HG02759 (cell line): ENCODE results near the gene RPTOR.

Source experiments
- ATAC-seq: cut with Tn5 transposase; IDR thresholded peaks from one replicate; pipeline ENCODE4 v1.9.1; 2021; ENCODE audit warnings: mild to moderate bottlenecking, moderate library complexity; ENCODE audit not compliant: unreplicated experiment

Gene RPTOR

DNA sequence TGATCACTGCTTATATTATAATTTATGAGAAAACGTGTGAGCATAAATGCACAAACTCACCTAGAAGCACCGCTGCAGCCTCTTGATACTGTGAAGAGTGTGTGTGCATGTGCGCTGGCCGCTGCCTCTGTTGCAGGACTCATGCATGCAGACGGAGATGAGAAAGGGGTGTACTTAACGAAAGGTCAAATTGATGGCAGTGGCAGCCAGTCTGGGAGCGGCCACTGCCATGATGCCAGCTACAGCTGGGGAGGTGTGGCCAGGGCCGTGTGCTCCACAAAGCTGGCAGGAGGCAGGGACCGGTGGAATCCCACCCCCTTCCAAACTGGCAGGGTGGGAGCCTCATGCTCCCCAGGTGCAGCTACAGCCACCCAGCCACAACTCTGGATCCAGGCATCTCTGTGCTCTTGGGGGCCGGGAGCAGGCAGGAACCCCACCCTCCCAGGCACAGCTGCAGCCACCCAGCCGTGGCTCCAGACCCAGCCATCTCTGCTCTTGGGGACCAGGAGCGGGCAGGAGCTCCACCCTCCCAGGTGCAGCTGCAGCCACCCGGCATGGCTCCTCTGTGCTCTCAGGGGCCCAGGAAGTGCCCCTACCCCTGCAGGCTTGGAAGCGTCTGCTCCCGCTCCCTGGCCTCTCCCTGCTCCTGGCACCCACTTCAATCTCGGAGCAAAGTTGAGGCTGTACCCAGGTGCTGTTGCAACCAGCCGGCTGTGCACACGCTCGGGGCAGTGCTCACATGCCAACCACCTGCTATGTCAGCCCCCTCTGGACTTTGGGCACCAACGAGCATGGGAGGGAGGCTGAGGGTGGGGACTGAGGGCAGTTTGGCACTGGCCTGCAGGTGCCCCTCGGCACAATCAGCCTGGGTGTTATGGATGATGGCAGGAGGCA is 369.5 kb downstream of the RPTOR start:
- no peak for ATAC-seq

DNA sequence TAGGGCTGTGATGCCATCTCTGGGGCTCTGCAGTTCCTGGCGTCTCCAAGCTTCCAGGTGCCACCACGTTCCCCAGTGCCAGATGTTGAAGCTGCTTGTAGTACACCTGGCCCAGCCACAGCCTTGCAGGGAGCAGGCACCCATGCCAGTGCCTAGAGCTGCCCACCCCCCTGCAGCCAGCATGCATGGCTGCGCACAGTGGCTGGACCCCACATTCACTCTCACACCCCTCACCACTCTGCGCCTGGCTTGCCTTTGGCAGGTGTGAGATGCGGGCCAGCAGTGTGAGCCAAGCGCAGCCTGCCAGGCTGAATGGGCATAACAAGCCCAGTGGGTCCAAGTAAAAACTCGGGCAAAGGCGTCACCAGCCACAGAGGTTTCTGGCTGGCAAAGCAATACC is 371.6 kb downstream of the RPTOR start:
- ATAC-seq: no peak

DNA sequence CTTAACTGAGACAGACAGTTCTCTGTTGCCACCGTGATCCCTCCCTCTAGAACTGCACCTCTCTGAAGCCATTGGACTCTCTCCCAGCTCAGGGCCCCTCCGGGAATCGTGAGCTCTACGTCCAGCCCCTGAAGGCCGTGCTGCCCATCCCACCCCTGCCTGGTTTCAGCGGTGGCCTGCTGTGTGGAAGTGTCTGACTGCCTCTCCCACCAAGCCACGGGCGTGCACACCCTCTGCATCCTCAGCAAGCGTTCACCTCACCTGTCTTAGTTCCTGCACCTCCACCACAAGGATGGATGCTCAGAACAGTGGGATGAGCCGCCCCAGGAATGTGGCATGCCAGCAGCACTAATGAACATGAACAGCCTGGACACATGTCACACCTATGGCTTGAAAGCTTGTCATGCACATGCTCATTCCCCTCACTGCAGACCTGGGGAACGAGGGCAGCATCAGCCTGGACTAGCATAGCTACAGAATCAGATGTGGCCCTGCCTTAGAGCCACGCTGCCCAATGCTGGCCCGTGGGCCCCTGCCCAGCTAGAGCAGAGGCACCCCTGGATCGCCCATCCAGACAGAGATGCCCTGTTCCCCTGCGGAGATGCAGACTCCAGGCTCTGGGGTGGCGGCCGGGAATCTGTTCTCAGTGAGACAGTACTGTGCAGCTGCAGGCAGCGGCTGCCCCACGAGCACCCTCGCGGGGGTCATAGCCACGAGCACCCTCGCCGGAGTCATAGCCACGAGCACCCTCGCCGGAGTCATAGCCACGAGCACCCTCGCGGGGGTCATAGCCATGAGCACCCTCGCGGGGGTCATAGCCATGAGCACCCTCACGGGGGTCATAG is 373.3 kb downstream of the RPTOR start:
- ATAC-seq: no peak

DNA sequence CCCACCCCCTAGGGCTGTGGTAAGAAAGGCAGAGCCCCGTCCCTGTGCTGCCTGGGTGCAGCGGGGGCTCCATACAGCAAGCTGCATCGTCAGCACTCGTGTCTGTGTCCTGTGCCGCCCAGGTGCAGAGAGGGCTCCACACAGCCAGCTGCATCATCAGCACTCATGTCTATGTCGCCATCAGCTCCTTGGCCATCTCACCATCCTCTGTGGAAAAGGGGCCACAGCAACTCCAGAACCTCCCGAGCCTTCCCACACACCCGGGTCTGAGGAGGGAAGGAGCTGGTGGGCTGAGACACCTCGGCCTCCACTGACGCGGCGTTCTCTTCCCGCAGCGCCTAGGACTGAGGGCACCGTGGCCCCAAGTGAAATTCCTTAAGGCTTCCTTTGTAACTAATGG is 374.1 kb downstream of the RPTOR start:
- no peak for ATAC-seq

DNA sequence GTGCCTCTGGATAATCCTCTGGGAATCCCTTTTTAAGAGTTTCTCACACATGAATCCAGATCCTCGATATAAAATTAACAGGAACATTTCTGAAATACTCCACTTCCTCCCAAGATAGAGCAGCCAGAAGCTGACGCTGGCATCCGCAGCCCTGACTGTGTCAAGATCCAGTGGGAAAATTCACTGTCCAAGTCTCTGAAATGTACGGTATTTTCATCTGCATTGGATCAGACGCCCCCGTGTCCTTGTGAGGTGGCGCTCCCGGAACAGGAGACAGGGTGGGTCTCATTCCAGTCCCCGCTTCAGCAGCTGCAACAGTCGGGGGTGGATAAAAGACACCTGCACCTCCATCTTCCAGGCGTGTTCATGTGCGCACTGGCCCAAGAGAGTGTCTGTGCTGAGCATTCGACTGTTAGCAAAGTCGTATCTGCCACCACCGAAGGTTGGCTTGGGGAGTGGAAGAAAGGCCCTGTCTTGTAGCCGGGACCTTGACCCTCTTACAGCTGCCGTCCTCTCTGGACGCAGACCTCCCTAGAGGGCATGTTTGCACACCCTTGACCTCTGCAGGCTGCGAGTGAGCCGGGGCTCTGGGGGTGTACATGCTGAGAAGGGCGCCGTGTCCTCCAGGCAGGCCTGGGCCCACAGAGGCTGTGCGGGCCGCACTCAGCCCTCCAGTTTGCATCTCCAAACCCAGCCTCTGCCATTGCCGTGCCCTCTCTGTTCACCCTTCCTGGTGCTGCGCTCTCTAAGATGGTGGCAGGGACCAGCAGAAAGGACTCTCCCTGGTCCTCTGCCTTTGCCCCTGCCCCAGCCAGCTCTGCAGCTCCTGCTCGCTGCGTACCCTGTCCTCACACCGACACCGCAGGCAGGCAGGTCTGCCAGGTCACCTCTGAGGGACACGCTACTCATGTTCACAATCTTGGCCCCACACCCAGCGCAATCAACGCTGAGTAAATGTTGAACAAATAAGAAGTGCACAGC is 375.0 kb downstream of the RPTOR start:
- no peak for ATAC-seq

DNA sequence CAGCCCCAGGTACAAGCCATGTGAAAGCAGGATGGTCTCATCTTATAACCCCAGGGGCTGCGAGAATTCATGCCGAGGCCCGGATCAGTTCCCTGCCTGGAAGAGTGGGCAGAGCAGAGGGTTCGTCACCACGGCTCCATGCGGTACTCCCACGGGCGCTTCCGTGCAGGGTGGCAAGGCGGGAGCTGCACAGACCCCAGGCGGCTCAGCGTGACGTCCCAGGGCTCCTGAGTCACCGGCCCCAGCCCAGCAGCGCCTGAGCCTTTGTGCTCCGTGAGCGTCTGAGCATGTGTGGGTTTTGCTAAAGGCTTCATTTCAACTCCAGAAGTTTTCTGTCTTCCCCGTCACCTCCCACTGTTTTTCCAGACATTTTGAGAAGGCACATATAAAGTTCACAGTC is 375.8 kb downstream of the RPTOR start:
- no peak for ATAC-seq

DNA sequence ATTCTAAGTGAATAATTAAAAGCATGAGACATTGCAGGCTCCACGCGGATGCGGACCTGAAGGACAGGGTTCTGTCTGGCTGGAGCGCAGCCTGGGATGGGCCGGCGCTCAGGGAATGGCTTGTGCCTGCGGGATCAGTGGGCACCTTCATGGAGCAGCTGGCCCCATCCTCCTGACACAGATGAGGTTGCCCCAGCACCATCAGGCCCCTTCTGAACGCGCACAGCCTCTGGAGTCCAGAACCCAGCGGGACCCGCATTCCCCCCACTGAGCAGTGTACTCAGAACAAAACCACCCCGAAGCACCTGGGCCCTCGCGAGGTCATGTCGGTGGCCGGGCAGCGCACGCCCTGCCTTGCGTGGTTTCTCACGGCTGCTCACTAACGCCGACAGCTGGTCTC is 376.5 kb downstream of the RPTOR start:
- ATAC-seq: no peak

DNA sequence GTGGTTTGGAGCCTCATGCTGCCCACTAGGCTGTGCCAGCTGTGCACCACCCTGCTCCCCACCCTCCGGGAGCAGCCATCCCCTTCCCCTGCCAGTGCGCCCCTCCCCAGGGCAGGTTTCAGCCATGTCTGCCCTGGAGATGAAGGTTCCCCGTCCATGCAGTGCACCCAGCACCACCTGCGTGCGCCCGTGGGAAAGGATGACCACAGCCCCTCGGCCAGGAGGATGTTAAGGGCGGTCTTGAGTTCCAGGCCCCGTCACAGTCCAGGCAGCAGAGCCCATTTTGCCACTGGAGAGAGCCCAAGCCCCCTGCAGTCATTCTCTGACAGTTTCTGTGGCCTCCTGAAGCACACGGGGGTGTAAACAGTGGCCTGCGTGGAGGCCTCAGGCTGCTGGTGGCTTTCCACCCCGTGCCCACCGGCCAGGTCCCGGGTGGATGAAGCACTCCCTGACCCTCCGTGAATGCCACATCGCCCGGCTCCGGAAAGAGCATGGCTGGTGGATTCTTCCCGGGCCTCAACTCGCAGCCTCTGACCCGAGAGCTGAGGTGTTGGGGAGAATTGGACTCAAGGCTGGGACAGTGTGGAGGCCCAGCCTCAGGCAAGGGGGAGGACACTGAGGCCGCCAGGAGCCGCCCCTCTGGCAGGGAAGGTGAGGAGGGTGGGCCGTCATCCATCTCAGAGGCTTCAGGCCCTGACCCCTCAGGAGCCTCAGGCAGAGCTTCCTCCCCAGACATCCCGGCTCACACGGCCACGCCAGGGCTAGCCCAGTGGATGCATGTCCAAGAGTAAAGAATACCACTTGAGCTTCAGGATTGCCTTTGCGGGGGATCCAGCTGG is 377.3 kb downstream of the RPTOR start:
- no peak for ATAC-seq

DNA sequence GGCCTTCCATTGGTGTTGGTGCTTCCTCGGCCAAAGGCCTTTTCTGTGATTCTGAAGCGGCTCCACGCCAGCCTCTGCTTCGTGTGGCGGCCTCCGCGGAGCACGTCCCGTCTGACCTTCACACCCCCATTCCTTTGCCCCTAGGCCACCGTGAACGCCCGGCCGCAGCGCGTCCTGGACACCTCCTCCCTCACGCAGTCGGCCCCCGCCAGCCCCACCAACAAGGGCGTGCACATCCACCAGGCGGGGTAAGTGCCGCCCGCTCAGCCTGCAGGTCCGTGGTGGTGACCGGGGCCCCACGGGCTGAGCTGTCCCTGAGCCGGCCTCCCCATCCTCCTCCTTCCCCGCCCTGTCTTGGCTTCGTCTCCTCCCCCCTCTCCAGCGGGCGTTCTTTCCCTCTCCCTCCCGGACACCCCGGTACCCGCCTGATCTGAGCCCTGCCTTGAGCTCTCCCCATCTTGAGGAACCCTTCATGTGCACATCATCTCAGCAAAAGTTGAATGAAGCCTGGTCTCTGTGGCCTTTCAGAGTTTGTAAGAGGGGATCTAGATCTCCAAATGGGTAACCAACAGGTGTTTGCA is 378.0 kb downstream of the RPTOR start:
- no peak for ATAC-seq

DNA sequence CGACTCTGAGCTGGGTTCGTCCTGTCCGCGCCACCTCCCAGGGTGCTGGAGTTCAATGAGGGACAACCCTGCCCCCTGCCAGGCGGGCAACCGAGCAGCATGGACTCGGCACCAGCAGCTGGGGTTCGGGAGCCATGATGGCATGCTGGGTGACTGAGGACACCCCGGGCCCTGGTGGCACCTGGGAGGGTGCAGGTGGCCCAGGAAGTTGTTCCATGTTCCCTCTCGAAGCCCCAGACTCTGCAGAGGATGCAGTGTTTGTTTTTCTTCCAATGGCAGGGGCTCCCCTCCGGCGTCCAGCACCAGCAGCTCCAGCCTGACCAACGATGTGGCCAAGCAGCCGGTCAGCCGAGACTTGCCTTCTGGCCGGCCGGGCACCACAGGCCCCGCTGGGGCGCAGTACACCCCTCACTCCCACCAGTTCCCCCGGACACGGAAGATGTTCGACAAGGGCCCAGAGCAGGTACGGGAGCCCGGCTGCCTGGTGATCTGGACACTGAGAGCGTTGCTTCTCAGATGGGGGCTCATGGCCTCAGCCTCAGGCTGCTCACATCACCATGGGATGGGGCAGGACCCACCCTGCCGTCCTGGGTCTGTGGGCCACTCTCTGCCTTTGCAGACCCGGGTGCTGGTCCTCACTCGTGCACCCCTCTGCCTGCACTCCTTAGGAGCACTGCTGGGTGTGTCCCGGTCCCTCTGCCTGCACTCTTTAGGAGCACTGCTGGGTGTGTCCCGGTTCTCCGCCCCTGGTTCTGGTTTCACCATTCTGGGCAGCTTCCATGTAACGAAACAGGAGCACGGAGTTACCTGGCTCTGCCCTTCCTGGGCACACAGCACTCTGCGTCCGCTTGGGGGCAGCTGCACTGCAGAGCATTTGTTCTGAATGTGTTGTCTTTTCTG is 378.8 kb downstream of the RPTOR start:
- ATAC-seq: no peak

DNA sequence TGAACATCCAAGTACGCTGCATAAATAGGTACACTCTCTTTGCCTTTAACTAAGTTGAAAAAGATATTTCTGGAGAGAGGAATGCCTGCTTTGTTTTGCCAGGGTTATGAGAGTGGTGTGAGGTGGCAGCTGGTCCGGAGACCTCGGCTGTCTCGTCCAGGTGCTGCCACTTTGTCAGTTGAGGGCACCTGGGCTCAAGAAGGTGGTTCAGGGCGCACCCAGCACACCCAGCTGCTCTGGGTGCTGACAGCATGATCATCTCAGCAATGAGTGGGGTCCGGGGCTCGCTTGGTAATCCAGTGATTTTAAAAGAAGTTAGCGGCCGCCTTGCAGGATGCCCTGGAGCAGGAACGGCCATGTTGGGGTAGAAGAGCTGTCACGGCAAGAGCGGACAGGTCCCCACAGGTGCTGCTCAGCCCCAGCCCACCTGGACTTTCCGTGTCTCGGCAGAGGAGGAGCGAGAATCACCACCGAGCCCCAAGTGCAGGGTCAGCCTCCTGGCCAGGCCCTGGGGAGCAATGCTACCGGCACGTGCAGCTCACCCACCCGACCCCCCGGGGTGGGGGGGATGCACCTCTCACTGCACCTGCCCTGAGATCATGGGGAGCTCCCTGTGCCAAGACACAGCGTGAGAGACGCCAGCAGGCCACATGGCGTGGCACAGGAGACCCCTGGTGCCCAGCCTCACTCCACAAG is 379.6 kb downstream of the RPTOR start:
- ATAC-seq: no peak

DNA sequence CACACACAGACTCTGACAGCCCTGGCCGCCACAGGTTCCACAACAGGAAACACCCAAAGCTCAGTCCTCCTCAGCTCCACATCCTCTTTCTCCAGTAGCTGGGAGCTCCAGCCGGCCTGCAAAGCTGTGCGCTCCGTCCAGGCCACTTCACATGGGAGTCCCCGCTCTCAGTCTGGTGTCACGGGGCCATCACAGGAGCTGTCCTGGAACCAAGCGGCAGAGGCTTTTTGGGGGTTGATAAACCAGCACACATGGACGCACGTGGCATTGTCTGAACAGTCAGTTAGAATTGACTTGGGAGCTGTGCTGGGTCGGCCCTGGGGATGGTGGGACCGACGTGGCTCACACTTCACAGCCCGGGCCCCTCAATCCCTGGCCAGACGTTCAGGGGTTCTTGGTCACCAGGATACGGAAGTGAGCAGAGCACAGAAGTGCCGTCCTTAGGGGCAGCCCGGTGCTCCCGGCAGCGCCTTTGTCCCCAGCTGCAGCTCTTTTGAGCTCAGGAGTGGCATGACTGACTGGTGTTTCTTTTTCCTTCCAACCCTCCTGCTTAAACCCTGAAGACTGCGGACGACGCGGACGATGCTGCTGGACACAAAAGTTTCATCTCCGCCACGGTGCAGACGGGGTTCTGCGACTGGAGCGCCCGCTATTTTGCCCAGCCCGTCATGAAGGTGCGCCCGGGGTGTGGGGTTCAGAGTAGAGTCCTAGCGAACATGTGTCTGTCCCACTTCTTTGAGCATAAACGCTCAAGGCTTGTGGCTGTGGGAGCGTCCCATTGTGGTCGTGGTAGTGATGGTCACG is 380.4 kb downstream of the RPTOR start:
- no peak for ATAC-seq

DNA sequence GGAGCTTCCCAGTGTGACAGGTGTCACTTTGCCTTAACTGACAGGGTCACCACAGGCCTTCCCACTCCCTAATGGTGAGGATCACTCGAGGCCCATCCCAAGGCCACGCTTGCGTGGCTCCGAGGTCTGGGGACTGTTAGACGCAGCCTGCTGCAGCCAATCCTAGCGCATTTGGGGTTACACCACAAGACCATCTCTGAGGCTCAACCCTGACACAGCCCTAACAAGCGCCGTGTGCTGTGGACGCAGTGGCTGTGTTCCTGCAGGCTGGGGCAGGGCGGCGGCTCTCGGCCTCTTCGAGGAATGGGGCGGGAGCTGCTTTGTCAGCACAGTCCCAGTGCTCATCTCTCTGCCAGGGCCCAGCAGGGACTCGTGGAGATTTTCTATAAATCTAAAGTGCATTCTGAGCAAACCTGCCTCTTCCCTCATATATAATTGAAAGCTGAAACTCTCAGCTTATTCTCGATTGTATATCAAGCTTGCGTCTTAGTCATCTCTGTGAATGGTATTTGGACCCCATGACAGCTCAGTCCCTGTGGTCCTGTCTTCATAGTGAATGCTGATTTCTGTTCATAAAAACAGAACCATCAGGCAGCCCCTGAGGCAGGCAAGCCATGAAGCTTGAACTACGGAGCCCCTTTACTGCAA is 381.2 kb downstream of the RPTOR start:
- ATAC-seq: no peak

DNA sequence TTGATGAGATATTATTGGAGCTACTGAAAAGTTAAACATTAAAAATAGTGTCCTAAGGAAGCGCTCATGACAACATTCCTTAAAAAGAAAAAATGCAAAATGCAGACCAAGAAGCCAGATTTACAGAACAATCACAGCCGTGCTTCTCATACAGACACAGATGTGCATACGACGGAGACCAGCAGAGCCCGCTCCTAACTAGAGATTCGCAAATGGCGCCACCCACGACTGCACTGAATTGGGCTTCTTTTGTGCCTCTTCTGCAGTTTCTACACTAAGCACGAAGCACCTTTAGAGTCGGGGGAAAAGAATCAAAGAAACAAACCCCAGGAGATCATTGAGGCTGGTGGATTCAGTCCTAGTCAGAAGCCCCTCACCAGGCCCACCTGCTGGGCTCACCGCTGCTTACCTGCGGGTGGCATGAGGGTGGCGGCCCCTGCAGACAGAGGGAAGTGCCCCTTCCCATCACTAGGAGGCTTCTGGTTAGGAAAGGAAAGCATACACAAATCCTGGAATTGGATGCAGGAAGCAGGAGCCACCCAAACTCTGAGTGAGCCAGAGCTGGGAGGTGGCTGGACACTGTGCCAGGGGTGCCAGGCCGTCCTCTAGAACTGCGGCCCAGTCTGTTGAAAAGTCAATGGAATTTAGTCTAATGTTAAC is 382.1 kb downstream of the RPTOR start:
- no peak for ATAC-seq

DNA sequence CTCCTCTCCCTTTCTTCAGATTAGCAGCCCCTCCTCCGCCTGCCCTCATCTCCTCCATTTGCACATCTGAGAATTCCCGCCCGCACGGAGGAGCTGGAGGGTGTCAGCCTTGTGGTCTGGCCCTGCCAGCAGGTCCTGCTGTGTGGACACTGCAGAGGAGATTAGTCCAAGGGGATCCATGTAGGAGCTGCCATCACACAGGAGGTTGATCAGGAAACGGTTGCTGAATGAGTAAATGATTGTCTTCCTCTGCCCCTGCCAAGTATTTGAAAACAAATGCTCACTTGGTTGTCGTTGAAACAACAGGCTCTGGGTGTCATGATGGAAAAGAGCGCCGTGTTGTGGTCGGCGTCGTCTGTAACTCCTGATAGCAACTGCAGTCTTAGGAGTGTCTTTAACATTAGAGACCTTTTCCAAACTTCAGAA is 383.2 kb downstream of the RPTOR start:
- no peak for ATAC-seq

DNA sequence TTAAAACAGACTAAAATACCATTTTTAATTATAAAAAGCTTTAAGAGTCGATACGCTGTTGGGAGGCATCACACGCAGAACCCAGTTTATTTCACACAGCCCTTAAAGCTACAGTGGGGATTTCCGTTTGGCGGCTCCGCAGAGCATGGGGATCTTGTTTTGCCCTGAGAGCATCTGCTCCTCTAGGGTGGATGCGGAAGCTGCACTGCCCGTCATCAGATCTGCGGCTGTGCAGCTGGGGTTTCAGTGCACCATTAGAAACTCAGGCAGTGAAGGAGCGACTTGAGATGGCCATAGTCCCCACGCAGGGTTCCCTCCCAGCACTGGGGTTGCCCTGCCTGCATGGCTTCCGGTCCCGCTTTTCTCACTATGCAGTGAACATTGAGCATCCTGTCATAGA is 384.8 kb downstream of the RPTOR start:
- no peak for ATAC-seq
